Liver (tissue), 9 donors: ENCODE results near the gene STRIT1. TPM values are rescaled to one million over a fixed set of nuclear protein-coding genes. Genes with fewer than 3 reads are reported as not detected.

Source experiments
- DNase-seq: peaks from one replicate; pipeline ENCODE4 v3.0.0-alpha.2; 2017; ENCODE audit warnings: low spot score
- H3K27ac ChIP-seq, 2 donors: one replicate each; pipeline ENCODE4 v1.7.0; 2013; ENCODE audit warnings: inconsistent platforms in 2 of 2, low read length in 2 of 2, control low read depth in 1 of 2, low read depth in 1 of 2, mild to moderate bottlenecking in 1 of 2
- H3K27me3 ChIP-seq, 4 donors: one replicate each; pipeline versions ENCODE4 v1.6.1 to v1.7.0; 2013; ENCODE audit warnings: low read length in 3 of 4, inconsistent platforms in 1 of 4, mild to moderate bottlenecking in 1 of 4, moderate library complexity in 1 of 4; ENCODE audit not compliant: control insufficient read depth in 4 of 4, insufficient read depth in 4 of 4
- H3K36me3 ChIP-seq, 4 donors: one replicate each; pipeline versions ENCODE4 v1.6.1 to v1.7.0; 2013; ENCODE audit warnings: low read length in 3 of 4, mild to moderate bottlenecking in 3 of 4, low read depth in 1 of 4, moderate library complexity in 1 of 4; ENCODE audit not compliant: control insufficient read depth in 4 of 4, insufficient read depth in 3 of 4
- H3K4me1 ChIP-seq, 4 donors: one replicate each; pipeline versions ENCODE4 v1.6.1 to v1.7.0; 2013; ENCODE audit warnings: low read length in 3 of 4, mild to moderate bottlenecking in 3 of 4, moderate library complexity in 1 of 4; ENCODE audit not compliant: control insufficient read depth in 4 of 4, insufficient read depth in 4 of 4
- H3K4me3 ChIP-seq, 3 donors: one replicate each; pipeline versions ENCODE4 v1.6.1 to v1.7.0; 2013; ENCODE audit warnings: low read length in 3 of 3, control low read depth in 1 of 3, low read depth in 1 of 3, mild to moderate bottlenecking in 1 of 3
- H3K9ac ChIP-seq, 2 donors: one replicate each; pipeline ENCODE4 v1.7.0; 2013; ENCODE audit warnings: low read length in 2 of 2, mild to moderate bottlenecking in 2 of 2, moderate library complexity in 2 of 2, control low read depth in 1 of 2, low read depth in 1 of 2
- H3K9me3 ChIP-seq, 4 donors: one replicate each; pipeline versions ENCODE4 v1.6.1 to v1.7.0; 2013; ENCODE audit warnings: low read length in 3 of 4; ENCODE audit not compliant: control insufficient read depth in 4 of 4
- ATF3 ChIP-seq: IDR thresholded peaks from 2 replicates; pipeline ENCODE4 v1.6.1; 2016; ENCODE audit warnings: antibody characterized with exemption
- FOXA1 ChIP-seq: IDR thresholded peaks from 2 replicates; pipeline ENCODE4 v1.6.1; 2016; ENCODE audit warnings: antibody characterized with exemption
- FOXA2 ChIP-seq: IDR thresholded peaks from 2 replicates; pipeline ENCODE4 v1.6.1; 2016; ENCODE audit warnings: antibody characterized with exemption
- GABPA ChIP-seq, 2 donors: IDR thresholded peaks in 1 of 2; conservative IDR thresholded peaks in 1 of 2; 2 replicates each; pipeline ENCODE4 v1.6.1; 2016; ENCODE audit warnings: antibody characterized with exemption in 2 of 2, mild to moderate bottlenecking in 1 of 2, moderate library complexity in 1 of 2
- HNF4A ChIP-seq, 2 donors: conservative IDR thresholded peaks; 2 replicates each; pipeline ENCODE4 v1.6.1; 2016; ENCODE audit warnings: antibody characterized with exemption in 2 of 2, mild to moderate bottlenecking in 2 of 2
- HNF4G ChIP-seq: IDR thresholded peaks from 2 replicates; pipeline ENCODE4 v1.6.1; 2016; ENCODE audit warnings: antibody characterized with exemption
- JUND ChIP-seq, 2 donors: IDR thresholded peaks; 2 replicates each; pipeline ENCODE4 v1.6.1; 2016; ENCODE audit warnings: antibody characterized with exemption in 2 of 2
- MAX ChIP-seq: IDR thresholded peaks from 2 replicates; pipeline ENCODE4 v1.6.1; 2016; ENCODE audit warnings: antibody characterized with exemption
- RAD21 ChIP-seq, 2 donors: IDR thresholded peaks; 2 replicates each; pipeline ENCODE4 v1.6.1; 2016; ENCODE audit warnings: antibody characterized with exemption in 2 of 2, mild to moderate bottlenecking in 2 of 2
- REST ChIP-seq: IDR thresholded peaks from 2 replicates; pipeline ENCODE4 v1.6.1; 2016; ENCODE audit warnings: antibody characterized with exemption, mild to moderate bottlenecking
- SP1 ChIP-seq: IDR thresholded peaks from 2 replicates; pipeline ENCODE4 v1.6.1; 2018; ENCODE audit warnings: antibody characterized with exemption, mild to moderate bottlenecking
- TAF1 ChIP-seq: conservative IDR thresholded peaks from 2 replicates; pipeline ENCODE4 v1.6.1; 2016; ENCODE audit warnings: antibody characterized with exemption, mild to moderate bottlenecking
- YY1 ChIP-seq: IDR thresholded peaks from 2 replicates; pipeline ENCODE4 v1.6.1; 2016; ENCODE audit warnings: antibody characterized with exemption, mild to moderate bottlenecking
- WGBS: extraction: QIAGEN DNeasy Blood & Tissue Kit; methylation state at CpG from one replicate; pipeline ENCODE4 v1.1.7; 2013; 5-methylcytosine and 5-hydroxymethylcytosine counted together
- polyA plus RNA-seq, 2 donors: library from polyadenylated mRNA; stranded (reverse) in 1 of 2; unstranded in 1 of 2; fragments of 200-250 nt in 1 of 2; fragments of >200 nt in 1 of 2; fragmentation: Nextera tagmentation in 1 of 2; extraction: Ambion mirVana in 1 of 2; gene quantifications; one replicate each; pipeline versions ENCODE4 v1.2.1 to v1.2.3, GENCODE V29; 2013 to 2015
- total RNA-seq, 2 donors: library from RNA; depleted of rRNA; stranded (reverse); fragments of >200 nt; gene quantifications; one replicate each; pipeline ENCODE4 v1.2.3, GENCODE V29; 2014
- donor health status: healthy.
- donor health status: healthy.
- donor health status: healthy.
- donor health status: healthy.
- donor health status: healthy.

Gene STRIT1
- total and polyA plus RNA-seq, 4 donors = not detected

- Histone ChIP-seq H3K27me3 (no peaks in the 10 kb centered on the region), H3K4me3 (no peak overlapping the region), H3K27ac (no peak overlapping the region), H3K9ac (no peak overlapping the region), H3K4me1 (no peaks in the 10 kb centered on the region), H3K9me3 (peaks cover 0 to 2% (median 0%) of the 10 kb centered on the region in 4 donors), H3K36me3 (no peaks in the 10 kb centered on the region)
- TF ChIP-seq FOXA1 (no peak), RAD21 (IDR thresholded peaks at IDR 0.05) (no peak), FOXA2 (no peak), REST (no peak), YY1 (no peak), HNF4A (conservative IDR thresholded peaks at IDR 0.05) (no peak), GABPA (IDR thresholded peaks at IDR 0.05 in 1 of 2, conservative IDR thresholded peaks at IDR 0.05 in 1 of 2) (no peak), TAF1 (no peak)
- DNase-seq = no peak
Observed at GRCh38 chr3:155313300-155313699, 19.8 kb upstream of the STRIT1 start.

- WGBS = 49% methylated on average over 2 of the region's 2 CpGs
- Histone ChIP-seq H3K4me3 (no peak overlapping the region), H3K36me3 (no peaks in the 10 kb centered on the region), H3K27me3 (no peaks in the 10 kb centered on the region), H3K9ac (no peak overlapping the region), H3K9me3 (peaks cover 0 to 2% (median 0%) of the 10 kb centered on the region in 4 donors), H3K4me1 (no peaks in the 10 kb centered on the region), H3K27ac (no peak overlapping the region)
- TF ChIP-seq MAX (no peak), YY1 (no peak), REST (no peak), SP1 (no peak), FOXA2 (no peak), ATF3 (no peak), HNF4G (no peak), JUND (IDR thresholded peaks at IDR 0.05) (no peak), HNF4A (conservative IDR thresholded peaks at IDR 0.05) (no peak), TAF1 (no peak), FOXA1 (no peak)
- no peak for DNase-seq
Observed at GRCh38 chr3:155312781-155313180, 19.3 kb upstream of the STRIT1 start.
